Measurements from ENCODE around the gene CBX5. TPM values are rescaled to one million over a fixed set of nuclear protein-coding genes. Genes with fewer than 3 reads are reported as not detected.
"Not testable (repeated sequence)": the region's sequence is repeated elsewhere in the genome, so short reads cannot be mapped to it uniquely, and the experiment has no call there.

Gene CBX5
- total and polyA plus RNA-seq, 10 donors = 6.5 to 60.3 (median 43.6) TPM

DNA sequence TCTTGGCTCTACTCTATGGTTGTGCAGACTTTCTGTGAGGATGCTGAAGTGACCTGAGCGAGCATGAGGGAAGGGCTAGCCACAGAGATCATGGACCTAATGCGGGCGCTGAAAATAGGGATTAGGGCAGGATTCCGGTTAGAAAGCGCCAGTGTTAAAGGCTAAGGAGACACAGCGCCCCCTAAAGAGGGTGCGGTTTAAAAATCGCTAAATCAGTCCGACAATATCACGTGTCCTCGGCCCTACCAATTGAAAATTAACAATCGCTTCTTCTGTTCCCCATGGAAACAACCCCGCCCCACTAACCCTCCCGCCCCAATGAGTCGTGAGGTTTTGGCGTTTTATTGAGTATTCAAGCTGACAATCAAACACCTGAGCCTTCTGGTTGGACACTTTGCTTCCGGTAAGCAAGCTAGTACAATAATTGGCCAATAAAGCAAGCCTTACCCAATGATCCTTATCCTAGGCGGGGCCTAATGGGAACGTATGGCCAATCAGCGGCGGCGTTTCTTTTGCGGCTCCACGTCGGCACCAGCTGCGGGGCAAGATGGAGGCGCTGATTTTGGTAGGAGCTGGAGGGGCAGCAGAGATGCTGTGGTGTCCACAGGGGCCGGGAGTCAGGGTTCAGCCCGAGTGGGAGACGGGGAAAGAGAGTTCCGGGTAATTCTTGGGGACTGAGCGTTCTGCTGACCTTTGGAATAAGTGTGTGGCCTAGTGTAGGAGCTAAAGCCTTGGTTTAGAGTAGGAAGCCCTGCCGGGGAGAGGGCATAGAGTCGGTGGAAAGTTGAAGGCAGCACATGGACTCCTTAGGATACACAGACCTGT, 44.9 kb upstream of the CBX5 start, which contains the start of gene COPZ1:
Gene COPZ1, plus strand, starts transcription at position 515 of the 825 bp plus-strand sequence. Its CDS starts 33 bp downstream, at position 548.
- intact Hi-C loops (cut with DNase I; ENCODE audit: low total_unique reads) = no loop called here
- no peaks in the 10 kb centered on the region for H3K27me3 ChIP-seq (replicated peaks in 1 of 7)
- peaks cover 22 to 64% (median 45%) of the 10 kb centered on the region in 6 donors for H3K4me1 ChIP-seq
- 0 to 1% (median 1%) methylated on average over 33 to 34 of the region's 34 CpGs for WGBS, 5 donors
- DNase-seq = peak; percentile 96
- TF ChIP-seq POLR2A (IDR thresholded peaks at IDR 0.05) (peak in 2 of 3 donors; percentile 5 to 16), POLR2AphosphoS5 (IDR thresholded peaks at IDR 0.05) (peak; percentile 87 to 92 (median 89))
- TF ChIP-seq, protein P1, sequence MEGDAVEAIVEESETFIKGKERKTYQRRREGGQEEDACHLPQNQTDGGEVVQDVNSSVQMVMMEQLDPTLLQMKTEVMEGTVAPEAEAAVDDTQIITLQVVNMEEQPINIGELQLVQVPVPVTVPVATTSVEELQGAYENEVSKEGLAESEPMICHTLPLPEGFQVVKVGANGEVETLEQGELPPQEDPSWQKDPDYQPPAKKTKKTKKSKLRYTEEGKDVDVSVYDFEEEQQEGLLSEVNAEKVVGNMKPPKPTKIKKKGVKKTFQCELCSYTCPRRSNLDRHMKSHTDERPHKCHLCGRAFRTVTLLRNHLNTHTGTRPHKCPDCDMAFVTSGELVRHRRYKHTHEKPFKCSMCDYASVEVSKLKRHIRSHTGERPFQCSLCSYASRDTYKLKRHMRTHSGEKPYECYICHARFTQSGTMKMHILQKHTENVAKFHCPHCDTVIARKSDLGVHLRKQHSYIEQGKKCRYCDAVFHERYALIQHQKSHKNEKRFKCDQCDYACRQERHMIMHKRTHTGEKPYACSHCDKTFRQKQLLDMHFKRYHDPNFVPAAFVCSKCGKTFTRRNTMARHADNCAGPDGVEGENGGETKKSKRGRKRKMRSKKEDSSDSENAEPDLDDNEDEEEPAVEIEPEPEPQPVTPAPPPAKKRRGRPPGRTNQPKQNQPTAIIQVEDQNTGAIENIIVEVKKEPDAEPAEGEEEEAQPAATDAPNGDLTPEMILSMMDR (IDR thresholded peaks at IDR 0.05 in 8 of 11, conservative IDR thresholded peaks at IDR 0.05 in 3 of 11) = peak; percentile 60 to 88 (median 76)
- peak within 1 kb of the TSS; percentile 82 to 92 (median 86) for H3K27ac ChIP-seq
- peak within 1 kb of the TSS; percentile 61 to 87 (median 74) for H3K4me3 ChIP-seq
- H3K9me3 ChIP-seq = no peaks in the 10 kb centered on the region
- peaks cover 0 to 13% (median 6%) of the 10 kb centered on the region in 6 donors for H3K36me3 ChIP-seq

DNA sequence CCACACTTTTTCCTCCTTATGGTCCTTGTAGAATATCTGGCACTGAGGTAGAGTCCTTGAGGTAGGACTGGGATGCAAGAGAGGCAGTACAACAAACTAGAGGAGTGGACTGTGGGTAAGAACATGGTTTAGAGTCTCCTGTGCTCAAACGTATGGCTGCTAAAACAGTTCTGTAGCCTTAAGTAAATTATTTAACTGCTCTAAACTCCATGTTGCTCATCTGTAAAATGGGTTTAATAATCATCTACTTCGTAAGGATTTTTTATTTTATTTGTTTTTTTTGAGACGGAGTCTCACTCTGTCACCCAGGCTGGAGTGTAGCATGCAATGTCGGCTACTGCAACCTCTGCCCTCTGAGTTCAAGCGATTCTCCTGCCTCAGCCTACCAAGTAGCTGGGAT, 41.4 kb upstream of the CBX5 start:
- 89 to 95% (median 91%) methylated on average over 5 of the region's 5 CpGs for WGBS, 5 donors
- no peaks in the 10 kb centered on the region for H3K27me3 ChIP-seq (replicated peaks in 1 of 7)
- no peak overlapping the region for H3K4me3 ChIP-seq
- TF ChIP-seq, protein P1 (IDR thresholded peaks at IDR 0.05 in 8 of 11, conservative IDR thresholded peaks at IDR 0.05 in 3 of 11) = no peak
- TF ChIP-seq POLR2AphosphoS5 (IDR thresholded peaks at IDR 0.05) (no peak), POLR2A (IDR thresholded peaks at IDR 0.05) (no peak)
- H3K4me1 ChIP-seq = peaks cover 9 to 30% (median 17%) of the 10 kb centered on the region in 6 donors
- H3K9me3 ChIP-seq = no peaks in the 10 kb centered on the region
- DNase-seq = no peak
- no peaks in the 10 kb centered on the region for H3K36me3 ChIP-seq
- H3K27ac ChIP-seq = no peak overlapping the region
- intact Hi-C loops (cut with DNase I; ENCODE audit: low total_unique reads) = no loop called here

DNA sequence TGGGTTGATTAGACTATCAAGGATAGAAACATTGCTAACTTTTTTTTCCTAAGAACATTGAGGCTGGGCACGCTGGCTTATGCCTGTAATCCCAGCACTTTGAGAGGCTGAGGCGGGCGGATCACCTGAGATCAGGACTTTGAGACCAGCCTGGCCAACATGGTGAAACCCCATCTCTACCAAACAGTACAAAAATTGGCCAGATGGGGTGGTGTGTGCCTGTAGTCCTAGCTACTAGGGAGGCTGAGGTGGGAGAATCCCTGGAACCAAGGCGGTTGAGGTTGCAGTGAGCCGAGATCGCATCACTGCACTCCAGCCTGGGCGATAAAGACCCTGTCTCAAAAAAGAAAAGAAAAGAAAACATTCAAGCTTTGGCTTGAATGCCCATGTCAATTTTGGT, 32.4 kb upstream of the CBX5 start:
- H3K4me1 ChIP-seq; DNase-seq; H3K4me3 ChIP-seq; H3K36me3 ChIP-seq; intact Hi-C loops (cut with DNase I; ENCODE audit: low total_unique reads); H3K27me3 ChIP-seq (replicated peaks in 1 of 7); H3K9me3 ChIP-seq: not testable (repeated sequence)
- peak overlapping the region in 1 of 8 donors; percentile 6 for H3K27ac ChIP-seq
- WGBS, 5 donors = 84 to 96% (median 88%) methylated on average over 7 of the region's 7 CpGs

DNA sequence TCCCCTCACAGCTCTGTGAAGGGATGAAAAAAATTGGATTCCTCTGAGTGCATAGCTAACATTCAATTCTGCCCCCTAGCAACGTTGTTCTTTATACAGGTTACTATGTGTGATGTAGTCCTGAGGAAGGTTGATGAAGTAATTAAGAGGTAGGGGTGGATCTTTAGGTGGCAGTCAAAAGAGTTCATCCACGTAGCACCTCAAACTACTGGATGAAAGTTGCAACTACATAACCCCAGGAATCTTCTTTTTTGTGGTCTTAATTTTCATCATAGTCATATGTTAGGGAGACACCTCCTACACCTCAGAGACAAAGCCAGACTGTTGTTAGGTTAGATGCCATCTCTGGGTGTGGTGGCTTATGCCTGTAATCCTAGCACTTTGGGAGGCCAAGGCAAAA, 31.1 kb upstream of the CBX5 start:
- intact Hi-C loops (cut with DNase I; ENCODE audit: low total_unique reads) = no loop called here
- Histone ChIP-seq H3K4me3 (no peak overlapping the region), H3K27ac (no peak overlapping the region), H3K36me3 (no peaks in the 10 kb centered on the region), H3K4me1 (peaks cover 0 to 20% (median 4%) of the 10 kb centered on the region in 6 donors), H3K27me3 (replicated peaks in 1 of 7) (no peaks in the 10 kb centered on the region), H3K9me3 (no peaks in the 10 kb centered on the region)
- 51 to 63% (median 55%) methylated on average over 2 of the region's 2 CpGs for WGBS, 5 donors
- no peak for DNase-seq
- TF ChIP-seq POLR2AphosphoS5 (IDR thresholded peaks at IDR 0.05) (no peak), POLR2A (IDR thresholded peaks at IDR 0.05) (no peak)
- TF ChIP-seq, protein P1 (IDR thresholded peaks at IDR 0.05 in 8 of 11, conservative IDR thresholded peaks at IDR 0.05 in 3 of 11) = no peak

Data from spleen (tissue), 11 donors.